Coronary artery (tissue), 2 donors: ENCODE measurements around the gene ALPP.

ENCODE experiments used
- DNase-seq: peaks from one replicate; pipeline ENCODE4 v3.0.0-alpha.2; 2017; ENCODE audit warnings: low spot score
- H3K27ac ChIP-seq, 2 donors: fragments of 200-600 bp; sonication (generic); one replicate each; pipeline ENCODE4 v1.5.1; 2016 to 2019
- H3K4me3 ChIP-seq: fragments of 200-600 bp; sonication (generic); 2 replicates; pipeline ENCODE4 v1.5.1; 2016; ENCODE audit warnings: mild to moderate bottlenecking, moderate library complexity
- TF ChIP-seq, protein P1 (sequence below): fragments of 200-600 bp; sonication (generic); IDR thresholded peaks from one replicate; pipeline ENCODE4 v1.5.1; 2019; ENCODE audit warnings: antibody characterized with exemption

The ALPP gene

GRCh38 chr2:232385660-232386489, 7.3 kb downstream of the ALPP start:
- Histone ChIP-seq H3K27ac (no peak overlapping the region), H3K4me3 (no peak overlapping the region)
- TF ChIP-seq, protein P1, sequence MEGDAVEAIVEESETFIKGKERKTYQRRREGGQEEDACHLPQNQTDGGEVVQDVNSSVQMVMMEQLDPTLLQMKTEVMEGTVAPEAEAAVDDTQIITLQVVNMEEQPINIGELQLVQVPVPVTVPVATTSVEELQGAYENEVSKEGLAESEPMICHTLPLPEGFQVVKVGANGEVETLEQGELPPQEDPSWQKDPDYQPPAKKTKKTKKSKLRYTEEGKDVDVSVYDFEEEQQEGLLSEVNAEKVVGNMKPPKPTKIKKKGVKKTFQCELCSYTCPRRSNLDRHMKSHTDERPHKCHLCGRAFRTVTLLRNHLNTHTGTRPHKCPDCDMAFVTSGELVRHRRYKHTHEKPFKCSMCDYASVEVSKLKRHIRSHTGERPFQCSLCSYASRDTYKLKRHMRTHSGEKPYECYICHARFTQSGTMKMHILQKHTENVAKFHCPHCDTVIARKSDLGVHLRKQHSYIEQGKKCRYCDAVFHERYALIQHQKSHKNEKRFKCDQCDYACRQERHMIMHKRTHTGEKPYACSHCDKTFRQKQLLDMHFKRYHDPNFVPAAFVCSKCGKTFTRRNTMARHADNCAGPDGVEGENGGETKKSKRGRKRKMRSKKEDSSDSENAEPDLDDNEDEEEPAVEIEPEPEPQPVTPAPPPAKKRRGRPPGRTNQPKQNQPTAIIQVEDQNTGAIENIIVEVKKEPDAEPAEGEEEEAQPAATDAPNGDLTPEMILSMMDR = no peak
- no peak for DNase-seq

- DNase-seq = no peak
- Histone ChIP-seq H3K27ac (no peak overlapping the region), H3K4me3 (no peak overlapping the region)
- TF ChIP-seq, protein P1 = no peak
Observed at GRCh38 chr2:232386490-232386739, 7.9 kb downstream of the ALPP start.

DNA sequence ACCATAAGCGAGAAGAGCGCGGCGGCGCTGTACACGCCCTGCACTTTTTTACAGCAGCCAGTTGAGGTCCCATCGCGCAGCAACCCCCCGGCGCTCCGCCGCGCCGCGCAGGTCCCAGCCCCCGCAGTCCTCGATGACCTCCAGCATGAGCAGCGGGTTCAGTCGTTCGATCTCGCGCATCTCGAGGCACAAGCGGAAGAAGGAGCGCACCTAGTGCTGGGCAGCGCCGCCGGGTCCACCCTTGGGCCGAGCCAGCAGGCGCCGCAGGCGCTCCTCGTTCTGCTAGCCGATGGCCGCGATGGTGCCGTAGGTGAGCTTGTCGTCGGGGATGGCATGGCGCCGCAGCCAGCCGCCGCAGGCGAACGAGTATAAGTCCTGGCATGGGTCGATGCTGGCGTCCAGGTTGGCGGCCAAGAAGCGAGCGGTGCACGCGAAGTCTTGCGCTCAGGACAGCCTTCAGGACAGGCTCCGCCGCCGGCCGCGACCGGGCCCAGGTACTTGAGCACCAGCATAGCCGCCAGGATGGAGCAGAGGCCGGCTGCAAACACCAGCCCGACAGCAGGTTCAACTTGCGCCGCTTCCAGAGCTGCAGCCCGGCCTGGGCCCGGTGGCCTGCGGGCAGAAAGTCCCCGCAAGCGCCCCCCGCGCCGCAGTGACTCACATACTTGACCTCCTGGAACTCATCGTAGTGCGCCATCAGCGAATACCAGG, 8.3 kb downstream of the ALPP start:
- no peak overlapping the region for H3K27ac ChIP-seq
- H3K4me3 ChIP-seq = peak overlapping the region; percentile 36
- TF ChIP-seq, protein P1 = no peak
- DNase-seq = no peak

DNA sequence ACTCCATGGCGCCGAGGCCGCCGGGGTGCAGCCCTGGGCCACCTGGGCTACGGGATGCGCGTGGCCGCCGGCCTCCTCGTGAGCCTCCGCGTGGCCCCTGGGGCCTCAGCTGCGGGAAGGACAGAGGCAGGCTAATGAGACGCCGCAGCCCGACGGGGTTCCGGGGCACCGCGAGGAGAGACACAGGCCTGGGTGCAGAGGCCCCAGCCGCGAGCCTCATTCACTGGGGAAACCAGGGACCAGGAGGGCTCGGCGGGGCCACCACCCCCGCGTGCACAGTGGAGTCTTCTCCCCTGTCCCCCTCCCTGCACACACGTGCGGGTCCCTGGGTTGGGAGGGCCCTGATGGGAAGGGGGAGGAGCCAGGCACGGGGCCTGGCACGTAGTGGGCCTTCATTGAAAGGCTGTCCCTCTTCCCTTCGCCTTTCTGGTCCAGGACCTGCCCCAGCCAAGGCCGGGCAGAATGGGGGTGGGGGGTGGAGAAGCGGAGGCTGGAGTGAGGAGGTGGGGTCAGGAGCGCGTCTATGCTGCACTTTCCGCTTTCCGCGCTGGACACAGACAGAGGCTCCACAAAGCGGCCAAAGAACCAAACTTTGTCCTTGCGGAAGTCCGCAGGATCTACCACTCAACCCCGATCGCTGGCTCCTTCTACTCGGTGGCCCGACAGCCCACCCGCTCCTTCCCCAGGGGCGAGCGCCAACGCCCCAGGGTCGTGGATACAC, 9.1 kb downstream of the ALPP start:
- Histone ChIP-seq H3K4me3 (peak overlapping the region; percentile 36), H3K27ac (no peak overlapping the region)
- TF ChIP-seq, protein P1 = no peak
- no peak for DNase-seq

DNA sequence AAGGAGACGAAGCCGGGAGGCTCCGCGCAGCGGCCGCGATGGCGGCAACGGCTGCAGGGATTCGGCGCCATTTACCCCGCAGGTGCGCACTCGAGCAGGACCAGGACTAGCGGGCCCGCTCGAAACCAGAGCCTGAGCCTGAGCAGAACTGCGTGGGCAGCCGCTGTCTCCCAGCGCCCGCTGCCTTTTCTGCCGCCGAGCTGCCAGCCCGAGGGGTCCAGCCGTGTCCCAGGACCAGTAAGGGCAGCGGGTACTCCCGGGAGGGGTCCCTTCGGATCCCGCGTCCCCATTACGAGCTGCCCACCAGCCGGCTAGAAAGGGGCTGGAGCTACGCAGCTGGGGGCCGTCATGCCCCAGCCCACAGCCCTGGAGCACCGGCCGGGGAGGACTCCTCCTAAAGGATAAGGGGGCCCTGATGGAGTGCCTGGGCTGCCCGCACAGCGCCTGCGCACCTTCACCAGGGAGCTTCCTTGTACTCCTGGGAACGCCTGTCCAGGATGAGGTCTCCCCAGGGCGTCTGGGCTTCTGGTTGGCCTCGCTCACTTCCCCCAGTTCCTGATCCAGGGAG, 9.9 kb downstream of the ALPP start:
- Histone ChIP-seq H3K27ac (no peak overlapping the region), H3K4me3 (peak overlapping the region; percentile 36)
- TF ChIP-seq, protein P1 = no peak
- no peak for DNase-seq

GRCh38 chr2:232389327-232389726, 10.8 kb downstream of the ALPP start:
- H3K27ac ChIP-seq = no peak overlapping the region
- no peak for DNase-seq
- TF ChIP-seq, protein P1 = no peak
- H3K4me3 ChIP-seq = no peak overlapping the region
